Posterior vena cava (tissue), 2 donors: ENCODE measurements around the gene CORO2A. TPM values are rescaled to one million over a fixed set of nuclear protein-coding genes. Genes with fewer than 3 reads are reported as not detected.
A peak's percentile ranks its signal among the peaks of the same experiment; 100 is the strongest.
"Not testable (repeated sequence)": the region's sequence is repeated elsewhere in the genome, so short reads cannot be mapped to it uniquely, and the experiment has no call there.

Source experiments
- DNase-seq: peaks from one replicate; pipeline ENCODE4 v3.0.0-alpha.2; 2020; ENCODE audit warnings: low spot score
- intact Hi-C, 2 donors: fragments of 100-400 bp; cut with DNase I; formaldehyde crosslinking; loops; one replicate each; pipeline versions ENCODE4 v1.14.1 to v1.14.2; 2022 to 2023
- total RNA-seq, 2 donors: library from RNA; stranded (reverse); fragmentation: NEBNext Ultra II Directional; extraction: Animal tissue kit (Norgen Biotek cat#: 25700); gene quantifications; one replicate each; pipeline ENCODE4 v1.2.1, GENCODE V29; 2021
- donor health status: DM: yes; HTN: yes; CAD: no.
- donor health status: DM: yes; HTN: yes; CAD: no.

CORO2A gene
- total RNA-seq, 2 donors from 2014 or later: 0.95 to 1.2 TPM

- intact Hi-C loops: no loop called here
- no peak for DNase-seq
Observed at GRCh38 chr9:98132158-98132557, 60.3 kb downstream of the CORO2A start.

- DNase-seq: no peak
- intact Hi-C loops: no loop called here
Observed at GRCh38 chr9:98130576-98131228, 61.7 kb downstream of the CORO2A start.

DNA sequence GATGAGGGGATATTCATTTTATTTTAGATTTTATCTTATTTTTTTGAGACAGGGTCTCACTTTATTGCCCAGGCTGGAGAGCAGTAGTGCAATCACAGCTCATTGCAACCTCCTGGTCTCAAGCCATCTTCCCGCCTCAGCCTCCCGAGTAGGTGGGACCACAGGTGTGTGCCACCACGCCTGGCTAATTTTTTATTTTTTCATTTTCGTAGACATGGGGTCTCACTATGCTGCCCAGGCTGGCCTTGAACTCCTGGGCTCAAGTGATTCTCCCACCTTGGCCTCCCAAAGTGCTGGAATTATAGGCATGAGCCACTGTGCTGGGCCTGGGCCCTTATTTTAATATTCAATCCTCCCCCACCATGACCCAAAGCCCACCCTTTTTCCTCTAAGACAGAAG is 62.4 kb downstream of the CORO2A start:
- DNase-seq, intact Hi-C loops: not testable (repeated sequence)

DNA sequence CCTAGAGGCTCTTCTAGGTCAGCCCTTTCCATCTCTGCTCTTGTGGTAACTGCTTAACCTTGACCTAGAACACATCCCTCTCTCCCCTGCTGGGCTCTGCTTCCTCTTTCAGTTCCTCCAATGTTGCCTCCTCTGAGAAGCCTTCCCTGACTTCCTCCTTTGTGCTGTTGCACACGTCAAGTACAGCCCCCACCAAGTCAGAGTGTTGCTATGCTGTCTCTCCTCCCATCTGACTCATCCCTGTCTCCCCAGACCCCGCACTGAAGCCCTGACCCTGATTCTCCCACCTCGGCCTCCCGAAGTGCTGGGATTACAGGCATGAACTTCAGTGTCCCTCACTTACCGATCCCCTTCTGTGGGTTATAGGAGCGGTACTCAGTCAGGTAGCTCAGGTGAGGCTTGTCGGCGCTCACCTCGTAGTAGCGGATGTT is 63.0 kb downstream of the CORO2A start:
- DNase-seq: no peak
- intact Hi-C loops: no loop called here

DNA sequence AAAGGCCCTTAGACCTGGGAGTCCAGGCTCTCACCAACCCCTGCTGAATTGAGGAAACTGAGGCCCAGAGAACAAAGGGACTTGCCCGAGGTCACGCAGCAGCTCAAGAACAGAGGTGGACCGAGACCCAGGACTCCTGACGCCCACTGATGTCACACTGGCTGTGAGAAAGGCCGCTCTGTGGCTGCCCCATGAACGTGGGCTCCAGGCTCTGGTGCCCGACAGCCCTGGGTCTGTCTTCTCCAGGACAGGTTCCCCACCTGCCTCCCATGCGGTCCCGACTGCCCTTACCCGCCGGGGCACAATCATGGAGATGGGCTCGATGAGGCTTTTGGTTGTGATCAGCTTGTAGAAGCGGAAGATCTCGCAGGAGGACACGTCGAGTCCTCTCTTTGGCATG is 64.1 kb downstream of the CORO2A start:
- no peak for DNase-seq
- intact Hi-C loops: no loop called here

DNA sequence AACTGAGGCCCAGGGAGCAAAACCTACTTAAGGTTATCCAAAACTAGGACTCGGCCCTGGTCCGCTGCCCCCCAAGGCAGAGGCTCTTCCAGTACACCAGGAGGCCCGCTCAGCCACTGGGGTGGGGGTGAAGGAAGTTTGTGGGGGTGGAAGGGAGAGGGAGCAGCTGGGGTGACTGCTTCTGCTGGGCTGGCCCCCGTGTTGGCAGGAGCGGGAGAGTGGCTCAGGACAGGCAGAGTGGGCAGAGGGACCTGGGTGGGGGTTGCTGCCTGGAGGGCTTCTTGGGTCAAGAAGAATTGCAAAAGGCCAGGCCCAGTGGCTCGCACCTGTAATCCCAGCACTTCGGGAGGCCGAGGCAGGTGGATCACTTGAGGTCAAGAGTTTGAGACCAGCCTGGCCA is 65.2 kb downstream of the CORO2A start:
- no peak for DNase-seq
- intact Hi-C loops: no loop called here

- intact Hi-C loops: no loop called here
- no peak for DNase-seq
Observed at GRCh38 chr9:98124637-98125426, 67.6 kb downstream of the CORO2A start.

GRCh38 chr9:98124091-98124490 is 68.3 kb downstream of the CORO2A start:
- intact Hi-C loops, DNase-seq: not testable (repeated sequence)

DNA sequence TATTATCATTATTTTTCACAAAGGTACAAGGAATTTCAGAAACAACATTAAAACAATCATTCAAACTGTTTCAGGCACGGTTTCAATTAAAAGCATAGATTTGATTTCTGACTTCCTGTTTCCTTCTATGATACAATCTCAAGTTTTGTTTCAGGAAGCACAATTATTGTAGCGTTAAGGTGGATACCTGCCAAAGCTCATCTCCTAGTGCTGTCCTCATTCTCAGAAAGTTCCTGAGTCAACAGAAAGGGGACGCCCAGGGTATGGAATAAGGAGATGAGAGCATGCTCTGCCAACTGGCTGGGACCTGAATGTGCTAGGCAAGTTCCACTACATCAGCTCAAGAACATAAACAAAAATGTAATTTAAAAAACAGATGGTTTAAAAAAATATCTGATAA is 71.4 kb downstream of the CORO2A start:
- no peak for DNase-seq
- intact Hi-C loops: no loop called here

DNA sequence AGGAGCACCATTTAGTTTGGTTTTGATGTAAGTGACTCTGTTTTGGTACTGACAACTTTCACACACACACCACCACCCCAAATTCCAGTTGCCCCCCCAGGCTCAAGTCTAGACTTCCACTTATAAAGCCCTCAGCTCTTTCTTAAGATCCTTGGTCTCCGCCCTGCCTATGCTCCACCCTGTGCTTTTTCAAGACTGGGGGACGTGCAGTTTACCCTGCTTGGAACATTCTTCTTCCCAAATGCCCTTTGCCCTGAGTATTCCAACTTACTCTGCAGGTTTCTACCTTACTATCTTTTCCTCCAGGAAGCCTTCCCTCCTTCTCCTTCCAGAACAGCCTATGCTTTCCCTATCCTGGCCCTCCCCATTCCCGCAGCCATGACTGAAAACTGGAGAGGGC is 72.0 kb downstream of the CORO2A start:
- intact Hi-C loops: no loop called here

GRCh38 chr9:98118640-98119601 is 73.5 kb downstream of the CORO2A start, which contains the start of gene TRIM14:
Gene TRIM14, minus strand, starts transcription at chr9:98119222. Its CDS starts 34 bp downstream, at chr9:98119188.
- peak; percentile 86 for DNase-seq
- intact Hi-C loops: loop anchor here in 1 of 2 donors (5.0 kb wide), 1 partner anchor 938 kb away; no protein-coding TSS in a partner anchor

More for the DNA sequence above, 72.0 kb downstream of the CORO2A start:
- no peak for DNase-seq

GRCh38 chr9:98117984-98118639 is 74.3 kb downstream of the CORO2A start:
- intact Hi-C loops: loop anchor here in 1 of 2 donors (5.0 kb wide), 1 partner anchor 939 kb away; no protein-coding TSS in a partner anchor
- DNase-seq: no peak

GRCh38 chr9:98117097-98117496 is 75.3 kb downstream of the CORO2A start:
- DNase-seq: not testable (repeated sequence)
- intact Hi-C loops: loop anchor here in 1 of 2 donors (5.0 kb wide), 1 partner anchor 940 kb away; no protein-coding TSS in a partner anchor

DNA sequence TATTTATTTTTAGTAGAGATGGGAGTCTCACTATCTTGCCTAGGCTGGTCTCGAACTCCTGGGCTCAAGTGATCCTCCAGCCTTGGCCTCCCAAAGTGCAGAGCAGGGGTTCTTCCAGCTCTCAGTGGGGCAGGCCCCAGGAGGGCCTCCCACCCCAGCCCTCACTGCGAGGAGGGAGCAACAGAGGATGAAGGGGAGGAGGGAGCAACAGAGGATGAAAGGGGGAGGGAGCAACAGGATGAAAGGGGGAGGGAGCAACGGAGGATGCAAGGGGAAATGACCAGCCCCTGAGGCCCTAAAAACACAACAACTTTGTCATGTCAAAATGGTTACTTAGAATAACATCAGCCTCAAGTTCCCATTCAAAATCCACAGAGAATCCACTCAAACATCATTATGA is 83.4 kb downstream of the CORO2A start:
- intact Hi-C loops: no loop called here
- DNase-seq: no peak

GRCh38 chr9:98108531-98109031 is 83.9 kb downstream of the CORO2A start:
- intact Hi-C loops: no loop called here
- DNase-seq: peak; percentile 53

DNA sequence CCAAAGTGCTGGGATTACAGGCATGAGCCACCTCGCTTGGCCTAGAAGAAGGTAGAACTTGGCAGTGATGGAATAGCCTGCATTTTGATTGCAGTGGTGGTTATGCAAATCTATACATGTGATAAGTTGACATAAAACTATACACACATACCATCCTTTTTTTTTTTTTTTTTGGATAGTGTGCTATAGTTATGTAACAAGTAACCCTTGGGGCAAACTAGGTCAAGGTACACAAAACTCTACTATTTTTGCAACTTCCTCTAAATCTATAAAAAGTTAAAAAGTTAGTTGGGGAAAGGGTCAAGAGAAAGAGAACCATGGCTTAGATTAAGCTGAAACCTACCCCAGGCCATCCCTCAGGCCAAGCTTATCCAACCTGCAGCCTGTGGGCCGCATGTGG is 84.5 kb downstream of the CORO2A start:
- DNase-seq: no peak
- intact Hi-C loops: no loop called here

GRCh38 chr9:98105006-98105405 is 87.4 kb downstream of the CORO2A start:
- DNase-seq: peak; percentile 43
- intact Hi-C loops: no loop called here

DNA sequence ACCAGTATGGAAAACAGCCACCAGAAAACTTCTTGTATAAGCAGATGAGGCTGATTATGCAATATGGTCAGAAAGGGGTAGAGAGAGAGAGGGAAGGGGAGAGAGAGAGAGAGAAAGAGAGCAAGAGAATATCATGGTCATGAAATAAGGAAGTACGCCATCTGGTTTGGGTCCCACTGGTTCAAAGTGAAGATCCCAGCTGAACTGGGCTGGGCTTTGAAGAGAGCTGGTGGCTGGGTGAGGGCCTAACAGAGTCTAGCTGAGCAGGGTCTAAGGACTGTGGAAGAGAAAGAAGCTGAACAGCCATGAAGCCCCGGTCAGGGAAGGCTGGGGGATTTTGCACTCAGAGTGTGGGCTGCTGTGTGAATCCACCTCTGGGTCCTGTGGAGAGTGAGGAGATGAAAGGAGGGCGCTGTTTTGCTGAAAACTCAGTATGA is 88.0 kb downstream of the CORO2A start:
- peak; percentile 54 for DNase-seq
- intact Hi-C loops: no loop called here

- no peak for DNase-seq
- intact Hi-C loops: no loop called here
Observed at GRCh38 chr9:98101868-98102273, 90.6 kb downstream of the CORO2A start.
